ENCODE data around the gene JCAD. TPM values are rescaled to one million over a fixed set of nuclear protein-coding genes. Genes with fewer than 3 reads are reported as not detected.

Gene JCAD
- total and polyA plus RNA-seq, 7 donors, result 0.46 to 141 (median 99.7) TPM

- Histone ChIP-seq H3K27ac (peak overlapping the region in 3 of 4 donors; percentile 29 to 47 (median 42)), H3K4me1 (peaks cover 0 to 75% (median 54%) of the 10 kb centered on the region in 4 donors)
Observed at GRCh38 chr10:30013757-30014156, 45.6 kb downstream of the JCAD start.

GRCh38 chr10:30011956-30012647 is 47.3 kb downstream of the JCAD start:
- H3K4me1 ChIP-seq, result peaks cover 0 to 63% (median 49%) of the 10 kb centered on the region in 4 donors
- DNase-seq, result no peak
- no peaks in the 10 kb centered on the region for H3K27me3 ChIP-seq
- H3K9me3 ChIP-seq, result no peaks in the 10 kb centered on the region
- peak overlapping the region in 2 of 4 donors; percentile 10 to 24 for H3K27ac ChIP-seq
- no peak overlapping the region for H3K4me3 ChIP-seq
- TF ChIP-seq POLR2A (IDR thresholded peaks at IDR 0.05) (no peak), EP300 (IDR thresholded peaks at IDR 0.05) (no peak), POLR2AphosphoS5 (IDR thresholded peaks at IDR 0.05) (peak in 1 of 4 donors; percentile 4)
- H3K36me3 ChIP-seq, result peaks cover 0 to 8% (median 0%) of the 10 kb centered on the region in 4 donors
- WGBS, 2 donors, result 48 to 78% methylated on average over 4 of the region's 4 CpGs
- intact Hi-C loops (cut with DNase I), result no loop called here

More at GRCh38 chr10:30013757-30014156, 45.6 kb downstream of the JCAD start:
- intact Hi-C loops (cut with DNase I), result no loop called here
- DNase-seq, result peak; percentile 87
- WGBS, 2 donors, result 53 to 71% methylated on average over 5 of the region's 5 CpGs
- Histone ChIP-seq H3K9me3 (no peaks in the 10 kb centered on the region), H3K36me3 (peaks cover 0 to 25% (median 6%) of the 10 kb centered on the region in 4 donors), H3K27me3 (no peaks in the 10 kb centered on the region), H3K4me3 (no peak overlapping the region)
- TF ChIP-seq CTCF (IDR thresholded peaks at IDR 0.05) (no peak), POLR2AphosphoS5 (IDR thresholded peaks at IDR 0.05) (peak in 2 of 4 donors; percentile 9 to 30)

- Histone ChIP-seq H3K36me3 (peaks cover 0 to 1% (median 0%) of the 10 kb centered on the region in 4 donors), H3K27me3 (no peaks in the 10 kb centered on the region), H3K4me1 (peaks cover 0 to 56% (median 46%) of the 10 kb centered on the region in 4 donors), H3K9me3 (no peaks in the 10 kb centered on the region), H3K4me3 (no peak overlapping the region), H3K27ac (peak overlapping the region in 2 of 4 donors; percentile 10 to 35)
- 80 to 81% methylated on average over 8 of the region's 8 CpGs for WGBS, 2 donors
- TF ChIP-seq POLR2A (IDR thresholded peaks at IDR 0.05) (no peak), CTCF (IDR thresholded peaks at IDR 0.05) (no peak), EP300 (IDR thresholded peaks at IDR 0.05) (no peak), POLR2AphosphoS5 (IDR thresholded peaks at IDR 0.05) (peak in 1 of 4 donors; percentile 28)
- intact Hi-C loops (cut with DNase I), result no loop called here
- DNase-seq, result no peak
Observed at GRCh38 chr10:30011396-30011795, 48.0 kb downstream of the JCAD start.

- TF ChIP-seq EP300 (IDR thresholded peaks at IDR 0.05) (no peak), POLR2AphosphoS5 (IDR thresholded peaks at IDR 0.05) (no peak), POLR2A (IDR thresholded peaks at IDR 0.05) (no peak), CTCF (IDR thresholded peaks at IDR 0.05) (no peak)
- 65 to 68% methylated on average over 3 of the region's 3 CpGs for WGBS, 2 donors
- H3K27me3 ChIP-seq, result no peaks in the 10 kb centered on the region
- DNase-seq, result no peak
- H3K4me1 ChIP-seq, result peaks cover 0 to 34% (median 22%) of the 10 kb centered on the region in 4 donors
- no peaks in the 10 kb centered on the region for H3K36me3 ChIP-seq
- no peaks in the 10 kb centered on the region for H3K9me3 ChIP-seq
- H3K4me3 ChIP-seq, result no peak overlapping the region
- intact Hi-C loops (cut with DNase I), result loop anchor here (10.0 kb wide), 1 partner anchor 273 kb away; no protein-coding TSS in a partner anchor
- H3K27ac ChIP-seq, result no peak overlapping the region
Observed at GRCh38 chr10:30007406-30007805, 52.0 kb downstream of the JCAD start.

- H3K36me3 ChIP-seq, result no peaks in the 10 kb centered on the region
- H3K27ac ChIP-seq, result no peak overlapping the region
- no peaks in the 10 kb centered on the region for H3K27me3 ChIP-seq
- TF ChIP-seq EP300 (IDR thresholded peaks at IDR 0.05), result no peak
- no peak for TF ChIP-seq POLR2AphosphoS5 (IDR thresholded peaks at IDR 0.05)
- TF ChIP-seq CTCF (IDR thresholded peaks at IDR 0.05), result no peak
- TF ChIP-seq POLR2A (IDR thresholded peaks at IDR 0.05), result no peak
- H3K9me3 ChIP-seq, result no peaks in the 10 kb centered on the region
- H3K4me3 ChIP-seq, result no peak overlapping the region
- WGBS, 2 donors, result 83 to 88% methylated on average over 8 of the region's 8 CpGs
- intact Hi-C loops (cut with DNase I), result loop anchor here (10.0 kb wide), 1 partner anchor 272 kb away; no protein-coding TSS in a partner anchor
- no peak for DNase-seq
- peaks cover 0 to 34% (median 22%) of the 10 kb centered on the region in 4 donors for H3K4me1 ChIP-seq
Observed at GRCh38 chr10:30006410-30006809, 53.0 kb downstream of the JCAD start.

Data from sigmoid colon (tissue), 7 donors.